ENCODE measurements around the gene OSM. TPM values are rescaled to one million over a fixed set of nuclear protein-coding genes. Genes with fewer than 3 reads are reported as not detected.
A peak's percentile ranks its signal among the peaks of the same experiment; 100 is the strongest.

The OSM gene
- total RNA-seq, 1 donor from 2014 or later: 1.7 TPM

- H3K4me3 Mint-ChIP-seq: no peak overlapping the region
- TF ChIP-seq CTCF (IDR thresholded peaks at IDR 0.05): no peak
- peaks cover 11% of the 10 kb centered on the region for H3K27me3 Mint-ChIP-seq
Observed at GRCh38 chr22:30272781-30273601, 6.3 kb upstream of the OSM start.

GRCh38 chr22:30270832-30271231 lies 4.2 kb upstream of the OSM start:
- Mint-ChIP-seq H3K27me3 (peaks cover 1% of the 10 kb centered on the region), H3K4me1 (peaks cover 25% of the 10 kb centered on the region), H3K27ac (no peak overlapping the region), H3K36me3 (ENCODE audit: low read depth) (peaks cover 11% of the 10 kb centered on the region), H3K9me3 (no peaks in the 10 kb centered on the region), H3K4me3 (no peak overlapping the region)
- CTCF ChIA-PET: interaction anchor here (0.9 kb wide), 1 partner anchor 17 kb away, joined by 3 read pairs; no protein-coding TSS in a partner anchor
- DNase-seq (no peak), ATAC-seq (ENCODE audit: low read depth) (no peak)
- intact Hi-C loops (cut with micrococcal nuclease): no loop called here
- POLR2A ChIA-PET: interaction anchor here (0.6 kb wide), 1 partner anchor 88 kb away, joined by 3 read pairs; no protein-coding TSS in a partner anchor
- no peak for TF ChIP-seq CTCF (IDR thresholded peaks at IDR 0.05)

More at GRCh38 chr22:30272781-30273601, 6.3 kb upstream of the OSM start:
- peaks cover 10% of the 10 kb centered on the region for H3K36me3 Mint-ChIP-seq (ENCODE audit: low read depth)
- no peaks in the 10 kb centered on the region for H3K9me3 Mint-ChIP-seq
- ChIA-PET CTCF (no interaction called here), POLR2A (interaction anchor here (0.6 kb wide), 1 partner anchor 156 kb away, joined by 3 read pairs; no protein-coding TSS in a partner anchor)
- H3K4me1 Mint-ChIP-seq: peaks cover 15% of the 10 kb centered on the region
- ATAC-seq (ENCODE audit: low read depth) (no peak), DNase-seq (no peak)
- intact Hi-C loops (cut with micrococcal nuclease): no loop called here
- no peak overlapping the region for H3K27ac Mint-ChIP-seq

GRCh38 chr22:30268331-30268730 lies 1.7 kb upstream of the OSM start:
- H3K27me3 Mint-ChIP-seq: no peaks in the 10 kb centered on the region
- ChIA-PET POLR2A (interaction anchor here (0.5 to 2.7 kb wide), 3 partner anchors 59 to 88 kb away, joined by 3 to 10 read pairs (median 6); partner anchors contain the start of genes CCDC157, SF3A1 and TBC1D10A), CTCF (no interaction called here)
- no peaks in the 10 kb centered on the region for H3K9me3 Mint-ChIP-seq
- no peak for DNase-seq
- TF ChIP-seq CTCF (IDR thresholded peaks at IDR 0.05): no peak
- intact Hi-C loops (cut with micrococcal nuclease): loop anchor here (5.0 to 10.0 kb wide), 4 partner anchors 324 to 814 kb away; partner anchors contain the start of genes NF2, PES1 and SMTN
- no peak overlapping the region for H3K4me3 Mint-ChIP-seq
- H3K27ac Mint-ChIP-seq: peak overlapping the region; percentile 97
- ATAC-seq (ENCODE audit: low read depth): no peak
- H3K4me1 Mint-ChIP-seq: peaks cover 26% of the 10 kb centered on the region
- peaks cover 11% of the 10 kb centered on the region for H3K36me3 Mint-ChIP-seq (ENCODE audit: low read depth)

GRCh38 chr22:30267382-30268302 lies 991 bp upstream of the OSM start:
- Mint-ChIP-seq H3K9me3 (no peaks in the 10 kb centered on the region), H3K4me3 (peak overlapping the region; percentile 91), H3K27me3 (no peaks in the 10 kb centered on the region), H3K4me1 (peaks cover 32% of the 10 kb centered on the region), H3K27ac (peak overlapping the region; percentile 97), H3K36me3 (ENCODE audit: low read depth) (peaks cover 11% of the 10 kb centered on the region)
- intact Hi-C loops (cut with micrococcal nuclease): loop anchor here (2.0 to 10.0 kb wide), 5 partner anchors 325 to 1023 kb away; partner anchors contain the start of genes NF2, PES1 and SMTN
- TF ChIP-seq CTCF (IDR thresholded peaks at IDR 0.05): no peak
- POLR2A ChIA-PET: interaction anchor here (0.7 to 2.7 kb wide), 4 partner anchors 59 to 701 kb away, joined by 3 to 10 read pairs (median 5); partner anchors contain the start of genes CCDC157, MORC2, SF3A1 and TBC1D10A
- CTCF ChIA-PET: interaction anchor here (5.5 kb wide), 1 partner anchor 20 kb away, joined by 44 read pairs; the partner anchor contains the start of gene CASTOR1
- ATAC-seq (ENCODE audit: low read depth) (no peak), DNase-seq (no peak)
